GM12873 (cell line): ENCODE measurements around the gene E2F4.

ENCODE experiments used
- CTCF ChIP-seq: IDR thresholded peaks from 2 replicates; pipeline ENCODE4 v1.5.1; 2012; ENCODE audit warnings: low read depth, mild to moderate bottlenecking, moderate library complexity, low read length, control low read depth; ENCODE audit not compliant: insufficient read depth; ENCODE audit errors: missing control alignments

E2F4 gene

GRCh38 chr16:67191995-67192681 lies at the start of gene E2F4:
Gene E2F4 (plus strand): TSS chr16:67192155. CDS start chr16:67192228, 73 bp downstream.
- TF ChIP-seq CTCF = no peak

GRCh38 chr16:67142342-67142741 lies 49.6 kb upstream of the E2F4 start:
- TF ChIP-seq CTCF = no peak

GRCh38 chr16:67144943-67145342 lies 47.0 kb upstream of the E2F4 start:
- TF ChIP-seq CTCF = no peak

- TF ChIP-seq CTCF = no peak
These were observed 46.2 kb upstream of the E2F4 start for GRCh38 chr16:67145746-67146145.

- TF ChIP-seq CTCF = no peak
These were observed 45.2 kb upstream of the E2F4 start for GRCh38 chr16:67146523-67147357.

GRCh38 chr16:67147437-67148140 lies 44.4 kb upstream of the E2F4 start:
- no peak for TF ChIP-seq CTCF

- TF ChIP-seq CTCF = no peak
These were observed 43.7 kb upstream of the E2F4 start for GRCh38 chr16:67148221-67148620.
